Tibial nerve (tissue), 4 donors: ENCODE data around the gene MCEMP1.

Source experiments
- EP300 ChIP-seq, 2 donors: sonication (generic); formaldehyde crosslinking; IDR thresholded peaks; one replicate each; pipeline ENCODE4 v1.6.1; 2017; ENCODE audit warnings: antibody characterized with exemption in 2 of 2, mild to moderate bottlenecking in 1 of 2
- POLR2A ChIP-seq, 2 donors: fragments of 450-650 bp; IDR thresholded peaks; one replicate each; pipeline ENCODE4 v1.6.1; 2017; ENCODE audit warnings: antibody characterized with exemption in 2 of 2, mild to moderate bottlenecking in 2 of 2, moderate library complexity in 2 of 2
- TF ChIP-seq, protein P1 (sequence below), 5 experiments: fragments of 200-600 bp in 3 of 5; fragments of 450-650 bp in 2 of 5; sonication (generic) in 3 of 5; IDR thresholded peaks; one replicate each; pipeline ENCODE4 v1.5.1; 2016 to 2019; ENCODE audit warnings: antibody characterized with exemption in 5 of 5, mild to moderate bottlenecking in 3 of 5, moderate library complexity in 2 of 5

DNA sequence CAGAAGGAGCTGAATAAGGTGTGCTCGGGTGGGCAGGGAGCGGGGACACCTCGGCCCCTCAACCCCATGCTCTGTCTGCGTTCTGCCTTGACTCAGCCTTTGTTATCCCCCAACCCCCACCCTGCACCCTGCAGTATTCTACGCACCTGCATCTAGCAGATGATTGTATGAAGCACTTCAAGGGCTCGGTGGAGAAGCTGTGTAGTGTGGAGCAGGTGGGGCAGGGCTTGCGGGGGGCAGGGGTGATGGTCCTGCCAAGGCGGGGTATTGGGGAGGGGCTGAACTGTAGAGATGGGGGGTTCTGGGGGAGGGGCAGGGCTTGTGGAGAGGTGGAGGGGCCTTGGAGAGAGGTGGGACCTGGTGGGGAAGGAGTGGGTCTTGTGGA is 33.9 kb upstream of the MCEMP1 start:
- TF ChIP-seq POLR2A (IDR thresholded peaks at IDR 0.05) (no peak), EP300 (IDR thresholded peaks at IDR 0.05) (no peak)
- TF ChIP-seq, protein P1, sequence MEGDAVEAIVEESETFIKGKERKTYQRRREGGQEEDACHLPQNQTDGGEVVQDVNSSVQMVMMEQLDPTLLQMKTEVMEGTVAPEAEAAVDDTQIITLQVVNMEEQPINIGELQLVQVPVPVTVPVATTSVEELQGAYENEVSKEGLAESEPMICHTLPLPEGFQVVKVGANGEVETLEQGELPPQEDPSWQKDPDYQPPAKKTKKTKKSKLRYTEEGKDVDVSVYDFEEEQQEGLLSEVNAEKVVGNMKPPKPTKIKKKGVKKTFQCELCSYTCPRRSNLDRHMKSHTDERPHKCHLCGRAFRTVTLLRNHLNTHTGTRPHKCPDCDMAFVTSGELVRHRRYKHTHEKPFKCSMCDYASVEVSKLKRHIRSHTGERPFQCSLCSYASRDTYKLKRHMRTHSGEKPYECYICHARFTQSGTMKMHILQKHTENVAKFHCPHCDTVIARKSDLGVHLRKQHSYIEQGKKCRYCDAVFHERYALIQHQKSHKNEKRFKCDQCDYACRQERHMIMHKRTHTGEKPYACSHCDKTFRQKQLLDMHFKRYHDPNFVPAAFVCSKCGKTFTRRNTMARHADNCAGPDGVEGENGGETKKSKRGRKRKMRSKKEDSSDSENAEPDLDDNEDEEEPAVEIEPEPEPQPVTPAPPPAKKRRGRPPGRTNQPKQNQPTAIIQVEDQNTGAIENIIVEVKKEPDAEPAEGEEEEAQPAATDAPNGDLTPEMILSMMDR (IDR thresholded peaks at IDR 0.05): no peak
